ENCODE measurements around the gene PLCL2.

DNA sequence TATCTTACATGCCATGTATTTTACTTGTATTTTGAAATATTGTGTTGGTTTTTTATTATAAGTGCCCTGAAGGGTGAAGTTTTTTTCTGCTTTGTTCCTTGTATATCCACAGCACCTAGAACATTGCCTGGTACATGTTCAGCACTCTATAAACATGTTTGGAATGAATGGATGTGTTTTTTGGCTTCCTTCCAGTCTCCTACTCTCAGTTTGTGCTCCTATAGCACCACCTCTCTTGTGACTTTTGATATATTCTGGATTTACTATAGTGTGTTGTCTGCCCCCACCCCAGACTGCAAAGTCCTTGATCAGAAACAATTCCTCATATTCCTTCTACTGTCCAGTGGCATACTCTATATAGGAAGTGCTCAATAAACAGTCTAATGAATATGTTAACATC lies 60.6 kb downstream of the PLCL2 start:
- TF ChIP-seq CTCF (IDR thresholded peaks at IDR 0.05; ENCODE audit: low read depth, low read length) (no peak), EZH2phosphoT487 (IDR thresholded peaks at IDR 0.05; ENCODE audit: low read depth) (no peak)
